HG03097 (cell line): ENCODE data around the gene TMEM100.
A peak's percentile ranks its signal among the peaks of the same experiment; 100 is the strongest.

Experiments
- ATAC-seq: cut with Tn5 transposase; IDR thresholded peaks from one replicate; pipeline ENCODE4 v1.9.1; 2021; ENCODE audit not compliant: unreplicated experiment, low FRiP score

TMEM100 gene

DNA sequence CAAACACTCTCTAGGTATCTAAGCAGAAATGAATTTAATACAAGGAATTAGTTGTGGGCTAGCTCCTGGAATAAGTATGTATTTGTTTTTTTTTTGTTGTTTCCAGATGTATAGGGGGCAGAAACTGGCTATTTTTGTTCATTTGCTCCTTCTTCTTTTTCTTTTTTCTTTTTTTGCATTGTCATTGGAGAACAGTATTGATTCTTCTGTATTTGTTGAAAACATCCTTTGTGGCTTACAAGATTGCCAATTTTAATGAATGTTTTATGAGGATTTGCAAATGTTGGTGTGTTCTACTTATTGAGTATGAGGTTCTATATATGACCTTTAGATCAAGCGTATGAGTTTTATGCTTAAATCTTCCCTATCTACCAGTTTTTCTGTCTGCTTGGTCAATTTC lies 22.6 kb upstream of the TMEM100 start:
- ATAC-seq, result no peak

DNA sequence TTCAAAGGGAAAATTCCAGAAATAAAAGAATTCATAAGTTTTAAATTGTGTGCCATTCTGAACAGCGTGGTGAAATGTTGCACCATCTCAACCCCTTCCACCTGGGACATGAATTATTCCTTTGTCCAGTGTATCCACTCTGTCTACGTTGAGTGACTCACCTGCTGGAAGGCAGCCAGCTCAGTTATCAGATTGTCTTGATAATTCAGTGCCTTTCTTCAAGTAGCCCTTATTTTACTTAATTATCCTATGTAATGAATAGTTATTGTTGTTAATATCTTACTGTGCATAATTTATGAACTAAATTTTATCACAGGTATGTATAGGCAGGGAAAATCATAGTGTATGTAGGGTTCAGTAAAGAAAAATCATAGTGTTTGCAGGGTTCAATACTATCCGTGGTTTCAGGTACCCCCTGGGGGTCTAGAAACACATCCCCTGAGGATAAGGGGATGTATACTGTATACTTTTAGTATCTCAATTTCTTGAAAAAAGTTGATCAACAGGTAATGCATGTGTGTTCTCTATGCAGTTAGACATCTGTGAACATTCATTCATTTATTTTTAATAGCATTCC lies 20.5 kb upstream of the TMEM100 start:
- ATAC-seq, result peak; percentile 12

DNA sequence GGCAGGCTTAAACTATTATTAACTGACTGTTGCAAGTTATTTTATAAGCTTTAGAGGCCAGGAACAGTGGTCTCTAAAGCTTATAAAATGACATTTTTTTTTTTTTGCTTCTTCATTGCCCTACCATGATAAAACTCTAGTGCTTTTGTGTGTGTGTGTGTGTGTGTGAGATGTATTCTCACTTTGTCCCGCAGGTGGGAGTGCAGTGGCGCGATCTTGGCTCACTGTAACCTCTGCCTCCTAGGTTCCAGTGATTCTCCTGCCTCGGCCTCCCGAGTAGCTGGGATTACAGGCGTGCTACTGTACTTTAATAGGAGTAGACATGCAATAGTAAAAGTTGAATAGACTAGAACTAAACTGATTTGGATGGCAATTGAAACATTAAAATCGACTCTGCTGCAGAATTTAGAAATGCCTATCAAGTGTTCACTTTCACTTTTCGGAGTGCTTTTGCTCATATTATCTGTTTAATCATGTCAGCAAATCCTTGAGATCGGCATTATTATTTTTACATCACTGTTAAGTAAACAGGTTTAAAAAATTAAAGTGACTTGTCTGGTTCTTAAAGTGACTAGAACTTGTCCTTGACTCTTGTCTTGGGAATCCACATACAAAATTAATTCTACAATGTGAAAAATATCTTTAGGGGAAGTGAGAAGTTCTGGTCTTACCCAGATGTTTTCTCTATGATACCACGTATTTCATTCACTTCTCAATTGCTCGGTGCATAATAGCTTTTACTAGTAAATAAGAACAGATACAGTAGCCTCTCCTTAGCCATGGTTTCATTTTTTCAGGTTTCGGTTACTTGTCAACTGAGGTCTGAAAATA lies 19.8 kb upstream of the TMEM100 start:
- peak; percentile 82 for ATAC-seq

GRCh38 chr17:55741356-55741700 lies 18.7 kb upstream of the TMEM100 start:
- ATAC-seq, result no peak

- ATAC-seq, result no peak
Measured at GRCh38 chr17:55740511-55741355, 18.1 kb upstream of the TMEM100 start.

DNA sequence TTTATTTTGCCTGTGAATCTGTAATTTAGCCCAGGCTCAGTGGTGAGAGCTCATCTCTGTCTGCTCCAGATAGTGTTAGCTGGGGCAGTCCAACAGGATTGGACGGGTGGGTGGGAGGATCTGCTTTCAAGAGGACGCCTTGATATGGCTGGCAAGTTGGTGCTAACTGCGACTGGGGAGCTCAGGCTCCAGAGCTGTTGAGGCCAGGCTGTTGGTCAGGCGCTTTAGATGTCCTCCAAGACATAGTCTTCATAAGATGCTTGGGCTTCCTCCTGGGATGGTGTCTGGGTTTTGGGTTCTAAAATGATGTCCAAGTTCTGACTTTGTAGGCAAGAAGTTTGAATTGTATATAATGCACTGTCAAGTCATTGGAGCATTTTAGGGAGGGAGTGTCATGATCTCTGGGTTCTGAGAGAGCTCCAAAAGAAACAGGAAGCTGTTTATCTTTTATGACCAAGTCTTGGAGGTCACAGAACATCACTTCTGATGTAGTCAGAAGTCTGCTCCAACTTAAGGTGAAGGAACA lies 15.4 kb upstream of the TMEM100 start:
- ATAC-seq, result no peak

DNA sequence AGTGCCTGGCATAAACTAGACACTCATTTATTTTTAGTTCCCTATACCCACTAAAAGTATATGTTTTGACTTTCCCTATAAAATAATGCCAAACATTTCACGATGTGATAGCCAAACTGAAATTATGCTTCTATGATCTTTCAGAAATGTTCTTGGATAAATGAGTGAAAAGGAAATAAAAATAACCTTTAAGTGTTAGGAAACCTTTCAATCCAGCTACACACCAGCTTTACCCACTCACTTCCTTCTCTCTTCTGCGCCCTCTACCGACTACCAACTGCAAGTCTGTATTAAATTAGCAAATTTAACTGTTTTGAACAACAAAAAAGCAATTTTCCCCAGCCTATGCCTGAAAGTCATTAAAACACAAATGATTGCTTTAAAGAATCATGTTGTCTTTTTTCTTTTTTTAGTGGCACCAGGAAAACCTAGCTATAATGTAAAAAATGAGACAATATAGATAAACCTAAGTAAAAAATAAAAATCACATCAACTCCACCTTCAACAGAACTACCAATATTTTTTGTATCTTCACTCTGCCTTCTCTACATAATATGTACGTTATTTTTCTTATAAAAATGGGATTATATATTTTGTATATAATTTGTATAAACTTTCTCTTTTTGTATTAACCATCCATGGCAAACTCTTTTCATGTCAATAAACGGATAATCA lies 13.2 kb upstream of the TMEM100 start:
- ATAC-seq, result no peak

DNA sequence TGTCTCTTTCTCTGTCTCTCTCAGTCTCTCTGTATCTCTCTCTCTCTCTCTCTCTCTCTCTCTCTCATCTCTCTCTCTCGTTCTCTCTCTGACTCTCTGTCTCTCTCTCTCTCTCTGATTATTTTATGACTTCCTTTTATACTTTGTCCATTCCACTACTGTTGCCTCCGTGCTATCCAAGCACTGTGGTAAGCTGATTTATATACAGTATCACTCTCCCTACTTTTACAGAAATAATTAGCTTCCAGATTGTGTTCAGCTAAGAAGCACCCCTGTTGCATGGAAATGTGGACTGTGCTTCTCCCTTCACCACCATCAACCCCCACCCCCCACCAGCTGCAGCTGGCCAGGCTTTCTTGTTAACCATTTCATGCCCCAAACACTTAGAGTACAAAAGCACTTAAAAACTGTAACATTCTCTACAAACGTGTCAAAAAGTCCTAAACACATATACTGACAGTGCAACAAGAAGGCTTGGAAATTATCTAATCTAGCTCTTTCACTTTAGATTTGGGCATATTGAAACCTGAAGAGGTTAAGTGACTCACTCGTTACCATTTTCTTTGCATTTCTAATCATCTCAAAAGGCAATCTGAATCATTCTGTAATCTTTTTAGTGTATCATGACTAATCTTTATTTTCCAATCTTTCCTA lies 11.6 kb upstream of the TMEM100 start:
- no peak for ATAC-seq

DNA sequence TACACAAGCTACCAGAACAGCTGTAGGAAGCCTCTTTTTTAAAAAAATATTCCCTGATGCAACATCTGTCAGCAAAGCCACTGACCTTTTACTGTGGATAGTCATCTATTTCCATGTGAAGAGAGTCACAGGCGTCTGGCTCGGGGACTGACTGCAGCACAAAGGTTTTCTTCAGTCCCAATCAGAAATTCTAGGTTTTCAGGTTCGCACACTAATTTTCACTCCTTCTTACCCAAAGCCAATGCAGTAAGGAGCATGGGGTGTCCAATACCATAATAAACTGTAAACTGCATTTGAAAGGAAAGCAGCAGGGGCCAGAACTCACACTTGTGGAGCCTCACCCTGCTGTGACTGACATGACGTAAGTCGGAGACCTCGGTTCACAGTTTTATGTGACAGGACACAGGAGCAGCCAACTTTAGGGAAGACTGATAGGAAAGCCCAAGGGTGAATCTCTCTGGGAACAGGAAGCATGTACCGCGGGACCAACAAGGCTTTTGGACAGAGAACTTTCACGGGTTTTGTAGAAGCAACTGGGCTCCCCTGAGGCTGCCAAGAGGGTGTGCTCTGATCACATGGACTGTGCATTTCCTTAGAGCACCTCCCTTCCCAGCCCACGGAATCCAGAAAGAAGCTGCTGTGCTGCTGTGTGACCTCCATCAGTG lies 9.1 kb upstream of the TMEM100 start:
- ATAC-seq, result no peak

DNA sequence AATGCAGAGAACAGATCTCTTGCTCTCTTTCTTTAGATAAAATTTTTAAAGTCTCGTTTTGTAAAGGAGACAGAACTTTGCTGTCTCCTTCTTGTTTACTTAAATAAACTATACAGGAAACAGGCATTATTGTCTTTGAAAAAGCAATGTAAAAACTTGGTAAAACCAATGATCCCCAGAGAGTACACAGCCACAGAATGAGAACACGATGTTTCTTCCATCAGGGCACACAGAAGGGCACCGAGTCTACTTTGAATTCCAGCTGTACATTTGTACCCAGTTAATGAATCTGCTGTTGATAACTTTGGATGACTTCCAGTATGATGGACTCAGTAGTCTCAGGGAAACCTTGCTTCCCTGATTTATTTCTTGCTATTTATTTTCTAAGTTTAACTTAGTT lies 8.1 kb upstream of the TMEM100 start:
- ATAC-seq, result no peak

- ATAC-seq, result no peak
Measured at GRCh38 chr17:55730380-55730779, 7.7 kb upstream of the TMEM100 start.

GRCh38 chr17:55729484-55729883 lies 6.8 kb upstream of the TMEM100 start:
- ATAC-seq, result no peak

DNA sequence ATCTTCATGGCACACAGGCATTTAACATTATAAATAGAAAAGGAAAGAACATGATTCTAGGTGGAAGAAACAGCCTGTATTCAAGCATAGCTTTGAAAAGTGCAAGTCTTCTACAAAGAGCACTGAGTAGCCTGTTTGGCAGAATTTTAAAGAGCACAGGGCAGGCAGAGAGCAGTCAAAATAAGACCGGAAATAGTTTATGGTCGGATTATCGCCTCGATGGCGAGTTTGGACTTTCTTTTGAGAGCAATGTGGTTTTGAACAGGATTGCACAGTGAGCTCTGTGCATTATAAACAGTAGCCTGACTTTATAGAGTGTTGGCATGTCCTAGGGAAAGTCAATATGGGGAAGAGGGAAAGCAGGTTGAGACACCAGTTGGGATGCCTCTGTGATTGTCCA lies 6.2 kb upstream of the TMEM100 start:
- ATAC-seq, result no peak

DNA sequence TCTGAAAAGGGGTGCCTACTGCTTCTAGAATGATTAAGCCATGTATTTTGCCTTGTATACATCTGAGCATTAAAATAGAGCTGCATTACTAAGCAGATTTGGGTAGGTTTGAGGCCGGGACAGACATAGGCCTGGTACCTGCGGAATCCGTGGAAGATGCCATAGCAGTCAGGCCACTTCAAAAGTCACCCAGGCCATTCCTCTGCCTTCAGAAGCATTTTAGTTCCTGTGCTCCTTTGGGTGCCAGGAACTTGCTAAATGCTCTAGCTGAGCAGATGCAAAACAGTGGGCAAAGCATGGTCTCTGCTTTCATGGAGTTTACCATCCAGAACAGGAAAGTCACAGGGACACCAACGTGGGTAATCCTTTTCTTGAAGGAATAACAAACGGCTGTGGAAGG lies 5.7 kb upstream of the TMEM100 start:
- no peak for ATAC-seq

DNA sequence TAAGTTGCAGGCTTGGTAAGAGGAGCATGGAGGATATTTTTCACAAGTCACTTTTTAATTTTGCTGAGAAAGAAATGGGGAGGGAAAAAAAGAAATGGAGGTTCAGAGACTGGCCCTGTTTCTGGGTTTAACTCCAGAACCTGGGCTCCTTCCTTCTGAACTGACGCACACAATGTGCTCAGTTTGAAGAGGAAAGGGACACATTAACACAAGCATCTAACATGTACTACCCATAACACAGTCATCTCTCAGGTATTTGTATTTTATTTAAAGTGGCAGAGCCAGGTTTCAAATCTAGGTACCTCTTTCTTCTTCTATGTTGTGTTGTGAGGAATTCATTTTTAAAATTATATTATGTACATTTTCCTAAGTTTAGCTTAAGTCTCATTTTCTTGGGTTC lies 5.3 kb upstream of the TMEM100 start:
- ATAC-seq, result no peak

GRCh38 chr17:55727275-55727674 lies 4.6 kb upstream of the TMEM100 start:
- no peak for ATAC-seq

DNA sequence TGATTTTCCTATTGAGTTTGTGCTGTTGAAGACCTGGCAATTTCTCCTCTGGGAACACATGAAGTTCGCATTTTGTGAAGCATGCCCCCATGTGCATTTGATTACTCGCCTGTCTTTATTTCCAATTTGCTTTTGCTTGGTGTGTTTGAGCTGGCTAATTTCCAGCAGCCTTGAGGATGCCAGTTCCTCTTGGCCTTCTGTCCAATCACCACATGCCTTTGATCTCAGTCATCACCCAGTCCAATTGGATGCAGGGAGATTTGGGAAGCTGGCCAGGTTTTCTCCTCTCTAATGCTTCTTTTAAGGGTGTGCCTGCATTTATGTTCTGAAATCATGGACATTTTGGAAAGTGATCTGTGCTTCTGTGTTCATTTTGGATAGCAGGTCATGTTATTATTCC lies 3.8 kb upstream of the TMEM100 start:
- ATAC-seq, result no peak

DNA sequence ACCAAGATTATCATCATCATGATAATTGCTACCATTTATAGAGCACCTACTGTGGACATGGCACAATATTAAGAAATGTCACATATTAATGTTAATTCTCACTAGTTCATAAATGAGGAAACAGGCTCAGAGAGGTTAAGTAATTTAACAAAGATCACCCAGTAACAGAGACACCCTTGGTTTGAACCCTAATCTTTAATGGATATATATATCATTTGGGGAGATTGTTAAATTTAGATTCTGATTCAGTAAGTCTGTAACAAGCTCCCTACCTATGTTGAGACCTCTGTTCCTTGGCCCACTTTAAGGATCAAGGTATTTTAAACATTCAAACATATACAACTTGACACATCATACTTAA lies 804 bp upstream of the TMEM100 start:
- no peak for ATAC-seq

DNA sequence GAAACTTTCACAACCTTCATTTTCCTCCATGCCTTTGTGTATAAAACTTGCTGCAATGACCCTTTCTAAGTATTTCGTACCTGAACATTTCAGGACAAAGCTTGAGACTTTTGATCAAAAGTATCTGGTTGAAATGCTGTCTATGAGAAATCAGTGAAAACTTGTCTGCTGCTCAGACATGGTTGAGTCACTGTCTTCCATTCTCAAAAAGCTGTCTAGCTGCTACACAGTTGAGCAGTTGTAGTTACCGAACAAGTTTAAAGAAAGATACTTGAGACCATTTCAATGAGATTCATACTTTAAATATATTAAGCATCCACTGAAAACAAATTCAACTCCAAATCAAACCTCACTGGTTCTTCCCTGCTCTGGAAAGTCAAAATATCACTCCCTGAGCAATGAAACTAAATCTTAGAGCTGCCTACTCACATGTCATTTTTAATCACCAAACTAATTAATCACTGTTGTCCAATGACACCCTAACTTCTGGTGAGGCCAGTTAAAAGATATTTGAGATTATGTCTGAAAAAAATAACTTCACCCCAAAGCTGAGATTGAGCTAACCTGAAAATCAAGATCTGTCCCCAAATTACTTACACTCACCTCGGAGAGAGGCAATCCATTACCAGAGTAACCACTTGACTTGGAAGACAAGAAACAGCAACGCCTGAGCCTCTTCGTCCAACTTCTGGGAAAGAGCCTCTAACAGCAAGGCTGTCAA lies 488 bp downstream of the TMEM100 start:
- ATAC-seq, result no peak
